ENCODE measurements around the gene ASF1A. TPM values are rescaled to one million over a fixed set of nuclear protein-coding genes. Genes with fewer than 3 reads are reported as not detected.

Gene ASF1A
- polyA plus RNA-seq, 1 experiment, result 12.4 TPM

DNA sequence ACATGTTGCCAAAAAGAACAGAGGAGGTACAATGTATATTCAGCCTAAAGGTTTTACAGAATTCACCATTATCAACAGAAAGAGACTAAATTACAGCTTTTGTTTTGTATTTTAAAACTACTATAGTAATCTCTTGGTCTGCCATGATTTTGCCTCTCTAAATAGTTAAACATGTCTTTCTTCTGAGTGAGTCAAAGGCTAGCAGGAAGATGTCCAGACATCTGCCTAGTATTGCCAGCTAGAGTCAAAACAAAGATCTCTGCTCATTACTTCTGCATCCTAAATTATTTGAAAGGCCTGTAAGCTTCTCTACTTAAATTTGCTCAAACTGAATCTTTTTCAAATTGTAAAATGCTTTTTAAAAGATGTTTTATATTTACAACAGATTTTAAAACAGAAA lies 8.8 kb downstream of the ASF1A start:
- ChIA-PET POLR2A (no interaction called here), CTCF (interaction anchor here (0.6 kb wide), 1 partner anchor 26 kb away, joined by 3 read pairs; no protein-coding TSS in a partner anchor)
- no peak overlapping the region for H3K4me3 ChIP-seq (ENCODE audit: low read depth, low read length)
- H3K27me3 ChIP-seq (ENCODE audit: control insufficient read depth, insufficient read depth, low read length), result no peaks in the 10 kb centered on the region
- TF ChIP-seq, protein P1, sequence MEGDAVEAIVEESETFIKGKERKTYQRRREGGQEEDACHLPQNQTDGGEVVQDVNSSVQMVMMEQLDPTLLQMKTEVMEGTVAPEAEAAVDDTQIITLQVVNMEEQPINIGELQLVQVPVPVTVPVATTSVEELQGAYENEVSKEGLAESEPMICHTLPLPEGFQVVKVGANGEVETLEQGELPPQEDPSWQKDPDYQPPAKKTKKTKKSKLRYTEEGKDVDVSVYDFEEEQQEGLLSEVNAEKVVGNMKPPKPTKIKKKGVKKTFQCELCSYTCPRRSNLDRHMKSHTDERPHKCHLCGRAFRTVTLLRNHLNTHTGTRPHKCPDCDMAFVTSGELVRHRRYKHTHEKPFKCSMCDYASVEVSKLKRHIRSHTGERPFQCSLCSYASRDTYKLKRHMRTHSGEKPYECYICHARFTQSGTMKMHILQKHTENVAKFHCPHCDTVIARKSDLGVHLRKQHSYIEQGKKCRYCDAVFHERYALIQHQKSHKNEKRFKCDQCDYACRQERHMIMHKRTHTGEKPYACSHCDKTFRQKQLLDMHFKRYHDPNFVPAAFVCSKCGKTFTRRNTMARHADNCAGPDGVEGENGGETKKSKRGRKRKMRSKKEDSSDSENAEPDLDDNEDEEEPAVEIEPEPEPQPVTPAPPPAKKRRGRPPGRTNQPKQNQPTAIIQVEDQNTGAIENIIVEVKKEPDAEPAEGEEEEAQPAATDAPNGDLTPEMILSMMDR (IDR thresholded peaks at IDR 0.05; ENCODE audit: insufficient read depth, low read depth, low read length), result no peak
- 0 out of 2 replicates have a peak, but pooled peaks cover 1% of the 10 kb centered on the region for H3K36me3 ChIP-seq (ENCODE audit: control insufficient read depth, insufficient read depth, low read length)
- DNase-seq (ENCODE audit: low read depth), result no peak

- POLR2A ChIA-PET, result no interaction called here
- H3K36me3 ChIP-seq (ENCODE audit: control insufficient read depth, insufficient read depth, low read length), result 0 out of 2 replicates have a peak, but pooled peaks cover 1% of the 10 kb centered on the region
Measured at GRCh38 chr6:118903138-118903537, 9.2 kb downstream of the ASF1A start.

GRCh38 chr6:118903691-118904090 lies 9.7 kb downstream of the ASF1A start:
- 0 out of 2 replicates have a peak, but pooled peaks cover 1% of the 10 kb centered on the region for H3K36me3 ChIP-seq (ENCODE audit: control insufficient read depth, insufficient read depth, low read length)
- POLR2A ChIA-PET, result no interaction called here
- H3K27me3 ChIP-seq (ENCODE audit: control insufficient read depth, insufficient read depth, low read length), result no peaks in the 10 kb centered on the region
- no peak overlapping the region for H3K4me3 ChIP-seq (ENCODE audit: low read depth, low read length)
- TF ChIP-seq, protein P1 (IDR thresholded peaks at IDR 0.05; ENCODE audit: insufficient read depth, low read depth, low read length), result no peak
- no peak for DNase-seq (ENCODE audit: low read depth)
- CTCF ChIA-PET, result no interaction called here

More at GRCh38 chr6:118903138-118903537, 9.2 kb downstream of the ASF1A start:
- Histone ChIP-seq H3K4me3 (ENCODE audit: low read depth, low read length) (no peak overlapping the region), H3K27me3 (ENCODE audit: control insufficient read depth, insufficient read depth, low read length) (no peaks in the 10 kb centered on the region)
- no peak for DNase-seq (ENCODE audit: low read depth)
- TF ChIP-seq, protein P1 (IDR thresholded peaks at IDR 0.05; ENCODE audit: insufficient read depth, low read depth, low read length), result no peak
- CTCF ChIA-PET, result no interaction called here

GRCh38 chr6:118905084-118905483 lies 11.1 kb downstream of the ASF1A start:
- ChIA-PET CTCF (interaction anchor here (0.6 kb wide), 1 partner anchor 38 kb away, joined by 3 read pairs; no protein-coding TSS in a partner anchor), POLR2A (no interaction called here)
- DNase-seq (ENCODE audit: low read depth), result no peak
- TF ChIP-seq, protein P1 (IDR thresholded peaks at IDR 0.05; ENCODE audit: insufficient read depth, low read depth, low read length), result no peak
- Histone ChIP-seq H3K27me3 (ENCODE audit: control insufficient read depth, insufficient read depth, low read length) (no peaks in the 10 kb centered on the region), H3K4me3 (ENCODE audit: low read depth, low read length) (no peak overlapping the region), H3K36me3 (ENCODE audit: control insufficient read depth, insufficient read depth, low read length) (0 out of 2 replicates have a peak, but pooled peaks cover 1% of the 10 kb centered on the region)

DNA sequence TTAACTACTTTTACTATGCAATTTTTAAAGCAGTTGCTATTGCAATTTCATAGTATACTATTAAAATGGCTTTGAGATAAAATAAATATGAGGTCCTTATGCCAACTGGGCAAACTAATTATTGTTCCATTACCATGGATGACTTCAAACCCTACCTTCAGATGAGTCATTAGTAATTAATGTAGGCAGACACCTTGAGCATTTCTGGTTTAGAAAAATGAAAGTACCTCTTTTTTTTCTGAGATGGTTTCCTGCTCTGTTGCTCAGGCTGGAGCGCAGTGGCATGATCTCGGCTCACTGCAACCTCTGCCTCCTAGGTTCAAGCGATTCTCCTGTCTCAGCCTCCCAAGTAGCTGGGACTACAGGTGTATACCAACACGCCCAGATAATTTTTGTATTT lies 11.9 kb downstream of the ASF1A start:
- H3K4me3 ChIP-seq (ENCODE audit: low read depth, low read length), result no peak overlapping the region
- 0 out of 2 replicates have a peak, but pooled peaks cover 1% of the 10 kb centered on the region for H3K36me3 ChIP-seq (ENCODE audit: control insufficient read depth, insufficient read depth, low read length)
- ChIA-PET CTCF (no interaction called here), POLR2A (no interaction called here)
- no peak for DNase-seq (ENCODE audit: low read depth)
- TF ChIP-seq, protein P1 (IDR thresholded peaks at IDR 0.05; ENCODE audit: insufficient read depth, low read depth, low read length), result no peak
- no peaks in the 10 kb centered on the region for H3K27me3 ChIP-seq (ENCODE audit: control insufficient read depth, insufficient read depth, low read length)
